Measurements from ENCODE around the gene SLC25A42.

DNA sequence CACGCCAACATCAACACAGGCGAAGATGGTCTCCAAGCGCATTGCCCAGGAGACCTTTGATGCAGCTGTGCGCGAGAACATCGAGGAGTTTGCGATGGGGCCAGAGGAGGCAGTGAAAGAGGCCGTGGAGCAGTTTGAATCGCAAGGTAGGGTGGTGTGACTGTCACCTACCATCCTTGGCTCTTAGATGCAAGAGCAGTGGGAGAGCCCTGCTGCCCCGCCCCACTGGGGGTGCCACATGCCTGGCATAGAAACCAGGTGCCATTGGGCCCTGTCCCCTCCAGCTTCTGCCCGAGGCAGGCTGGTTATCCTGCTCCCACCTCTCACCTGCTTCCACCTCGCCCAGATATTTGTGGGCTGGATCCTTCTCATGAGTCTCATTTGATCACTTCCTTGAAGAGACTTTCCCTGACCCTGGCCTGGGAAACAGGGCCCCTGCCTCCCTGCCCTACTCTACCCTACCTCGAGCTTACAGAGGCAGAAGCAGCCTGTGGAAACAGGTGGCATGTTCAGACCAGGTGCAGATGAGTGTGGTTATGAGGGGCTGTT, 21.0 kb upstream of the SLC25A42 start:
- no peak for TF ChIP-seq POLR2A (IDR thresholded peaks at IDR 0.05; ENCODE audit: low read depth, low read length)
- no peak for TF ChIP-seq PAX5 (IDR thresholded peaks at IDR 0.05; ENCODE audit: insufficient read depth, low read length, severe bottlenecking)
- no peak for TF ChIP-seq POLR2AphosphoS5 (IDR thresholded peaks at IDR 0.05; ENCODE audit: low read depth, low read length)
- TF ChIP-seq TAF1 (IDR thresholded peaks at IDR 0.05; ENCODE audit: low read depth, low read length): no peak

Measured in GM12891 (cell line).